GM12873 (cell line): ENCODE measurements around the gene MBD5.

Experiments used
- CTCF ChIP-seq: IDR thresholded peaks from 2 replicates; pipeline ENCODE4 v1.5.1; 2012; ENCODE audit warnings: low read depth, mild to moderate bottlenecking, moderate library complexity, low read length, control low read depth; ENCODE audit not compliant: insufficient read depth; ENCODE audit errors: missing control alignments

Gene MBD5

GRCh38 chr2:148513427-148513826 is 492.5 kb downstream of the MBD5 start:
- TF ChIP-seq CTCF, result no peak

GRCh38 chr2:148515120-148515519 is 494.2 kb downstream of the MBD5 start:
- TF ChIP-seq CTCF, result no peak

- TF ChIP-seq CTCF, result no peak
Observed at GRCh38 chr2:148515976-148516375, 495.1 kb downstream of the MBD5 start.

- no peak for TF ChIP-seq CTCF
Observed at GRCh38 chr2:148517296-148517695, 496.4 kb downstream of the MBD5 start.

- TF ChIP-seq CTCF, result no peak
Observed at GRCh38 chr2:148517822-148518221, 496.9 kb downstream of the MBD5 start.

- no peak for TF ChIP-seq CTCF
Observed at GRCh38 chr2:148519013-148519412, 498.1 kb downstream of the MBD5 start.

- no peak for TF ChIP-seq CTCF
Observed at GRCh38 chr2:148521181-148521580, 500.3 kb downstream of the MBD5 start.

GRCh38 chr2:148523315-148523714 is 502.4 kb downstream of the MBD5 start:
- TF ChIP-seq CTCF, result no peak
